ENCODE results near the gene BBS4. TPM values are rescaled to one million over a fixed set of nuclear protein-coding genes. Genes with fewer than 3 reads are reported as not detected.
A peak's percentile ranks its signal among the peaks of the same experiment; 100 is the strongest.

The BBS4 gene
- total RNA-seq, 1 donor from 2014 or later: 15.5 TPM

- H3K27ac Mint-ChIP-seq (ENCODE audit: unreplicated experiment): peak overlapping the region; percentile 57
- no peak overlapping the region for H3K4me3 Mint-ChIP-seq (ENCODE audit: unreplicated experiment)
- H3K9me3 Mint-ChIP-seq (ENCODE audit: low read depth): no peaks in the 10 kb centered on the region
- TF ChIP-seq CTCF (IDR thresholded peaks at IDR 0.05): no peak
- H3K27me3 Mint-ChIP-seq (ENCODE audit: low read depth): no peaks in the 10 kb centered on the region
- peaks cover 41% of the 10 kb centered on the region for H3K4me1 Mint-ChIP-seq (ENCODE audit: low read depth)
- DNase-seq (ENCODE audit: low spot score): no peak
- no peaks in the 10 kb centered on the region for H3K36me3 Mint-ChIP-seq (ENCODE audit: low read depth)
Observed at GRCh38 chr15:72787526-72787925, 101.5 kb downstream of the BBS4 start.

Other genes starting within 250 kb of the BBS4 start
- 150 to 169 TPM (median 164 TPM) in 3 replicates for gene ARIH1, start 211.9 kb upstream of the BBS4 start, total RNA-seq
- gene GOLGA6B, start 31.5 kb upstream of the BBS4 start, total RNA-seq: 0.10 TPM in 1 of 3 replicates, not detected in the others
- gene HIGD2B, start within 50 bp of the BBS4 start, total RNA-seq: not detected in 3 replicates
- gene ADPGK, start 97.6 kb downstream of the BBS4 start, total RNA-seq: 33.0 to 56.9 TPM (median 34.7 TPM) in 3 replicates